ENCODE data around the gene BBS12.

- no peak for TF ChIP-seq CTCF (IDR thresholded peaks at IDR 0.05)
- no peak for TF ChIP-seq POLR2AphosphoS5 (IDR thresholded peaks at IDR 0.05; ENCODE audit: insufficient read depth in 1 of 2, low read depth in 1 of 2)
These were observed 14.6 kb downstream of the BBS12 start for GRCh38 chr4:122747068-122747467.

All from vagina (tissue), 2 donors.